ENCODE data around the gene ACTG2.
"Not testable (repeated sequence)": the region's sequence is repeated elsewhere in the genome, so short reads cannot be mapped to it uniquely, and the experiment has no call there.

Gene ACTG2

DNA sequence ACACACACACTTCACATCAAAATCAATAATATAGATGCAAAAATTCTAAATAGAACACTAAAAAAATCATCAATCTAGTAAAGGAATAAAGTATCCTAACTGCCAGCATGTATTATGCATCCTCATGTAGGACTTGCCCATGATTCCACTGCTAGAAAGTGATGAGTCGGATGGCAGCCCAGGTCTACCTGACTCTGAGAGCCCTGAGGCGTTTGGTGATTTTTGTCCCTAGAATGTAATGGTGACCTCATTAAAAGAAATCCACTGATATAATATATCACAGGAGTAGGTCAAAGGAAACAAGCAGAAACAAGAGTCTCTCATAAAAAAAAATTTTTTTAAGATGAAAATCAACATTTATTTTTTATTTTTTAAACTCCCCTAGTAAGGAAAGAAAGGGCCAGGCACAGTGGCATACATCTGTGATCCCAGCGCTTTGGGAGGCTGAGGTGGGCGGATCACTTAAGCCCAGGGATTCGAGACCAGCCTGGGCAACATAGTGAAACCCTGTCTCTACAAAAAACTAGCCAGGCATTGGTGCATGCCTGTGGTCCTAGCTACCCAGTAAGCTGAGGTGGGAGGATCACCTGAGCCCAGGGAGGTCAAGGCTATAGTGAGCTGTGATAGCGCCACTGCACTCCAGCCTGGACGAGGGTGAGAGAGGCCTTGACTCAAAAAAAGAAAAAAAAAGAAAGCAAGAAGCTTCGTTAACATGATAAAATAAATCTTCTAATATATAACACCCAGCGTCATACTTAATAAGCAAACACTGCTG lies 24.4 kb upstream of the ACTG2 start:
- Histone ChIP-seq H3K9ac (ENCODE audit: low read length in 5 of 5) (no peak overlapping the region), H3K27ac (ENCODE audit: low read depth, low read length) (no peak overlapping the region), H3K4me1 (ENCODE audit: control insufficient read depth in 5 of 5, insufficient read depth in 5 of 5, low read length in 5 of 5) (peaks cover 0 to 8% (median 8%) of the 10 kb centered on the region in 5 donors), H3K9me3 (ENCODE audit: control insufficient read depth in 5 of 5, low read length in 5 of 5) (no peaks in the 10 kb centered on the region), H3K36me3 (ENCODE audit: control insufficient read depth in 5 of 5, insufficient read depth in 5 of 5, low read length in 5 of 5) (peaks cover 23 to 40% (median 36%) of the 10 kb centered on the region in 5 donors), H3K27me3 (ENCODE audit: control insufficient read depth in 5 of 5, insufficient read depth in 4 of 5, low read length in 5 of 5) (no peaks in the 10 kb centered on the region), H3K4me3 (ENCODE audit: low read depth in 1 of 5, low read length in 5 of 5) (no peak overlapping the region)

DNA sequence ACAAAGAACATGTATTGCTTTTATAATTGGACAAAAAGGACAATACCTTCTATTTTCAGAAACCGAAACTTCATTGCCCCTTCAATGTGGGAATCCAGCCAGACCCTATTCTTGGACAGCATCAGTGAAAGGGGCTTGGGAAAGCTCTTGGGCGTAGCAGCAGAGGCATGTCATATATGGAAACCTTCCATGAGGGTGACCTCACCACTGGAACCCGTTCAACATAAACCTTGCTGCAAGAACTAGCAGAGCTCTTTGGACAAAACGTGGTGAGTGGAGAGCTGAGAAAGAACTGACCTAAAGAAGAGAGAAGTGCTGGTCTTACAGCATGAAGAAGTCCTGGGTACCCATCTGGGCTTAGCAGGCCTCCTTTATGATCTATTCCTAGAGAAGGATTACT lies 22.7 kb upstream of the ACTG2 start:
- Histone ChIP-seq H3K4me3 (ENCODE audit: low read depth in 1 of 5, low read length in 5 of 5) (no peak overlapping the region), H3K9me3 (ENCODE audit: control insufficient read depth in 5 of 5, low read length in 5 of 5) (no peaks in the 10 kb centered on the region), H3K4me1 (ENCODE audit: control insufficient read depth in 5 of 5, insufficient read depth in 5 of 5, low read length in 5 of 5) (peaks cover 0 to 8% (median 8%) of the 10 kb centered on the region in 5 donors), H3K27me3 (ENCODE audit: control insufficient read depth in 5 of 5, insufficient read depth in 4 of 5, low read length in 5 of 5) (no peaks in the 10 kb centered on the region), H3K27ac (ENCODE audit: low read depth, low read length) (no peak overlapping the region), H3K36me3 (ENCODE audit: control insufficient read depth in 5 of 5, insufficient read depth in 5 of 5, low read length in 5 of 5) (peaks cover 13 to 23% (median 21%) of the 10 kb centered on the region in 5 donors), H3K9ac (ENCODE audit: low read length in 5 of 5) (no peak overlapping the region)

DNA sequence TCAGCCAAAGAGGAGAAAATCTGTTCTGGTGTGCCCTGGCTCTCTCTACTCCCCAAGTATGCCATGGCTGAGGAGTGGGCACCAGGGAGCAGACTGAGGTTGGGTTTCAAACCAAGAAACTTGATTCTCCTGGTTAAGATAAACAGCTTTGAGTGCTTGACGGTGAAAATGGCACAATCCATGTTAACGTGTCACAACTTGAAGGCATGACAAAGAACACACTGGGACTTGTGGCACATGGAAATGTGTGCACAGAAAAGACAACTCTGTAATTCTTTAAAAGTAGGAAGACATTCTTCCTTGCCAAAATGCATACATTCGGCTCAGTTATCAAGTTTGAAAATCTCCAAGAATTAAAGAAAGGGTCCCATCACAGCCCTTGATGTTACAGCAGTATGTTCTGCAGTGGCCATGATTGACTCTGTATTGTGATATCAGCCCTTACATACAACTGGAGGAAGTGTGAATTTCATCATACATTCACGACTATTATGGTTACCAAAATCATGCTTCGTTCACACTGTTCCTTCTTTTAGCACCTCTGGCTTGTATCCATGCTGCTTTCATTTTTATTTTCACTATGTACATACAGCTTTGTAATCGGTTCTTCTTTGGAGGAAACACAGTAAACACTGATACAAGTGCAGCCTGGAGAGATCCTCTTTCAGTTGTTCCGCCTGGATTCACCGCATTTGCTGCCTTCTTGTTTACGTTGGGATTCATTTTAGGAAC lies 15.6 kb upstream of the ACTG2 start:
- H3K4me3 ChIP-seq (ENCODE audit: low read depth in 1 of 5, low read length in 5 of 5): no peak overlapping the region
- H3K9me3 ChIP-seq (ENCODE audit: control insufficient read depth in 5 of 5, low read length in 5 of 5): no peaks in the 10 kb centered on the region
- H3K4me1 ChIP-seq (ENCODE audit: control insufficient read depth in 5 of 5, insufficient read depth in 5 of 5, low read length in 5 of 5): no peaks in the 10 kb centered on the region
- peaks cover 0 to 3% (median 0%) of the 10 kb centered on the region in 5 donors for H3K36me3 ChIP-seq (ENCODE audit: control insufficient read depth in 5 of 5, insufficient read depth in 5 of 5, low read length in 5 of 5)
- no peak overlapping the region for H3K27ac ChIP-seq (ENCODE audit: low read depth, low read length)
- H3K27me3 ChIP-seq (ENCODE audit: control insufficient read depth in 5 of 5, insufficient read depth in 4 of 5, low read length in 5 of 5): no peaks in the 10 kb centered on the region
- H3K9ac ChIP-seq (ENCODE audit: low read length in 5 of 5): no peak overlapping the region

DNA sequence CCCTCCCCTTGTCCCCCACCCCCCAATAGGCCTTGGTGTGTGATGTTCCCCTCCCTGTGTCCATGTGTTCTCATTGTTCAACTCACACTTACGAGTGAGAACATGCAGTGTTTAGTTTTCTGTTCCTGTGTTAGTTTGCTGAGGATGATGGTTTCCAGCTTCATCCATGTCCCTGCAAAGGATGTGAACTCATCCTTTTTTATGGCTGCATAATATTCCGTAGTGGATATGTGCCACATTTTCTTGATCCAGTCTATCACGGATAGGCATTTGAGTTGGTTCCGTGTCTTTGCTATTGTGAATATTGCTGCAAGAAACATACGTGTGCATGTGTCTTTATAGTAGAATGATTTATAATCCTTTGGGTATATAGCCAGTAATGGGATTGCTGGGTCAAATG lies 14.8 kb upstream of the ACTG2 start:
- H3K27ac ChIP-seq (ENCODE audit: low read depth, low read length); H3K9ac ChIP-seq (ENCODE audit: low read length in 5 of 5); H3K36me3 ChIP-seq (ENCODE audit: control insufficient read depth in 5 of 5, insufficient read depth in 5 of 5, low read length in 5 of 5); H3K9me3 ChIP-seq (ENCODE audit: control insufficient read depth in 5 of 5, low read length in 5 of 5); H3K4me1 ChIP-seq (ENCODE audit: control insufficient read depth in 5 of 5, insufficient read depth in 5 of 5, low read length in 5 of 5); H3K4me3 ChIP-seq (ENCODE audit: low read depth in 1 of 5, low read length in 5 of 5); H3K27me3 ChIP-seq (ENCODE audit: control insufficient read depth in 5 of 5, insufficient read depth in 4 of 5, low read length in 5 of 5): not testable (repeated sequence)

DNA sequence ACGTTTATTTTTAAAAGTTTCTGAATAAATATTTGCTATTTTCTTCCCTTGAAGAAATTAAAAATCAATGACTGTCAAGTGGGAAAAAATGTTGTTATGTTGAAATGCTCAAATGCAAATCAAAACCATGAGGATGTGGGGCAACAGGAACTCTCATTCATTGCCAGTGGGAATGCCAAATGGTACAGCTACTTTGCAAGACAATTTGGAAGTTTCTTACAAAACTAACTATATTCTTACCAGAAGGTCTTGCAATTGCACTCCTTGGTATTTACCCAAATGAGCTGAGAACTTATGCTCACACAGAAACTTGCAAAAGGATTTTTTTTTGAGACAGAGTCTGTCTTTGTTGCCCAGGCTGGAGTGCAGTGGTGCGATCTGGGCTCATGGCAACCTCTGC lies 7.4 kb upstream of the ACTG2 start:
- no peaks in the 10 kb centered on the region for H3K36me3 ChIP-seq (ENCODE audit: control insufficient read depth in 5 of 5, insufficient read depth in 5 of 5, low read length in 5 of 5)
- H3K4me3 ChIP-seq (ENCODE audit: low read depth in 1 of 5, low read length in 5 of 5): no peak overlapping the region
- H3K27me3 ChIP-seq (ENCODE audit: control insufficient read depth in 5 of 5, insufficient read depth in 4 of 5, low read length in 5 of 5): peaks cover 0 to 3% (median 0%) of the 10 kb centered on the region in 5 donors
- no peaks in the 10 kb centered on the region for H3K4me1 ChIP-seq (ENCODE audit: control insufficient read depth in 5 of 5, insufficient read depth in 5 of 5, low read length in 5 of 5)
- H3K27ac ChIP-seq (ENCODE audit: low read depth, low read length): no peak overlapping the region
- H3K9ac ChIP-seq (ENCODE audit: low read length in 5 of 5): no peak overlapping the region
- no peaks in the 10 kb centered on the region for H3K9me3 ChIP-seq (ENCODE audit: control insufficient read depth in 5 of 5, low read length in 5 of 5)

DNA sequence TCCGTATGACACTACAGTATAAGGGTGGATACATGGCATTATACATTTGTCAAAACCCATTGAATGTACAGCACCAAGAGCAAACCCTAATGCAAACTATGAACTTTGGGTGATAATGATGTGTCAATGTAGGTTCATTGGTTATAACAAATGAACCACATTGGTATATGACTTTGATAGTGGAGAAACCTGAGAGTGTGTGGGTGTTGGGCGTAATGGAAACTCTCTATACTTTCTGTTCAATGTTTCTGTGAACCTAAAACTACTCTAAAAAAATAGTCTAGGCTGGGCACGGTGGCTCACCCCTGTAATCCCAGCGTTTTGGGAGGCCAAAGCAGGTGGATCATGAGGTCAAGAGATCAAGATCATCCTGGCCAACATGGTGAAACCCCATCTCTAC lies 6.5 kb upstream of the ACTG2 start:
- Histone ChIP-seq H3K9ac (ENCODE audit: low read length in 5 of 5) (no peak overlapping the region), H3K36me3 (ENCODE audit: control insufficient read depth in 5 of 5, insufficient read depth in 5 of 5, low read length in 5 of 5) (no peaks in the 10 kb centered on the region), H3K27ac (ENCODE audit: low read depth, low read length) (no peak overlapping the region), H3K9me3 (ENCODE audit: control insufficient read depth in 5 of 5, low read length in 5 of 5) (no peaks in the 10 kb centered on the region), H3K27me3 (ENCODE audit: control insufficient read depth in 5 of 5, insufficient read depth in 4 of 5, low read length in 5 of 5) (peaks cover 0 to 3% (median 0%) of the 10 kb centered on the region in 5 donors), H3K4me1 (ENCODE audit: control insufficient read depth in 5 of 5, insufficient read depth in 5 of 5, low read length in 5 of 5) (no peaks in the 10 kb centered on the region), H3K4me3 (ENCODE audit: low read depth in 1 of 5, low read length in 5 of 5) (no peak overlapping the region)

DNA sequence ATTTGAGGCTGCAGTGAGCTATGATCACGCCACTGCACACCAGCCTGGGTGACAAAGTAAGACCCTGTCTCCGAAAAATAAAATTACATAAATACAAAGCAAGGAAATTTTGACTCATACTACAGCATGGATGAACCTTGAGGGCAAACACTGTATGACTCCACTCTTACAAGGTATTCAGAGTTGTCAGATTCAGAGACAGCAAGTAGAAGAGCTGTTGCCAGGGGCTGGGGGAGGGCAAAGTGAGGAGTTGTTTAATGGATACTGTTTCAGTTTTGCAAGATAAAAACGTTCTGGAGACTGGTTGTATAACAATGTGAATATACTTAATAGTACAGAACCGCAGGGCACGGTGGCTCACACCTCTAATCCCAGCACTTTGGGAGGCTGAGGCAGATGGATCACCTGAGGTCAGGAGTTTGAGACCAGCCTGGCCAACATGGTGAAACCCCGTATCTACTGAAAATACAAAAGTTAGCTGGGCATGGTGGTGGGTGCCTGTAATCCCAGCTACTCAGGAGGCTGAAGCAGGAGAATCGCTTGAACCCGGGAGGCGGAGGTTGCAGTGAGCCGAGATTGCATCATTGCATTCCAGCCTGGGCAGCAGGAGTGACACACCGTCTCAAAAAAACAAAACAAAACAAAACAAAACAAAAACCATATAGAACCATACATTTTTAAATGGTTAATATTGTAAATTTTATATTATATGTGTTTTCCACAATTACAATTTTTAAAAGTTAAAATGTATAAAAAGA lies 5.0 kb upstream of the ACTG2 start:
- H3K4me3 ChIP-seq (ENCODE audit: low read depth in 1 of 5, low read length in 5 of 5); H3K36me3 ChIP-seq (ENCODE audit: control insufficient read depth in 5 of 5, insufficient read depth in 5 of 5, low read length in 5 of 5); H3K9ac ChIP-seq (ENCODE audit: low read length in 5 of 5); H3K27me3 ChIP-seq (ENCODE audit: control insufficient read depth in 5 of 5, insufficient read depth in 4 of 5, low read length in 5 of 5); H3K9me3 ChIP-seq (ENCODE audit: control insufficient read depth in 5 of 5, low read length in 5 of 5); H3K27ac ChIP-seq (ENCODE audit: low read depth, low read length); H3K4me1 ChIP-seq (ENCODE audit: control insufficient read depth in 5 of 5, insufficient read depth in 5 of 5, low read length in 5 of 5): not testable (repeated sequence)

DNA sequence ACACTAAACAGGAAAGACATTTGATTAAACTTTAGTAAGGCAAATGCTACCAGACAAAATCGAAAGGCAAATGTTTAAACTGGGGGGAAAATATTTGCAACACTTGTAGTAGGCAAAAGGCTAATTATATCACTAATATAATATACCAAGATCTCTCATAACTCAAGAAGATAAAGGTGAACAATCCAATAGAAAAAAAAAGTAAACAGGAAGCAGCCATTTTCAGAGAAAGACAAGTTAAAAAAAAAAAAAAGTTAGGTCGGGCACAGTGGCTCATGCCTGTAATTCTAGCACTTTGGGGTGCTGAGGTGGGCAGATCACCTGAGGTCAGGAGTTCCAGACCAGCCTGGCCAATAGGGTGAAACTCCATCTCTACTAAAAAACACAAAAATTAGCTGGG lies 4.4 kb upstream of the ACTG2 start:
- H3K9me3 ChIP-seq (ENCODE audit: control insufficient read depth in 5 of 5, low read length in 5 of 5): no peaks in the 10 kb centered on the region
- H3K4me1 ChIP-seq (ENCODE audit: control insufficient read depth in 5 of 5, insufficient read depth in 5 of 5, low read length in 5 of 5): no peaks in the 10 kb centered on the region
- peaks cover 0 to 3% (median 0%) of the 10 kb centered on the region in 5 donors for H3K27me3 ChIP-seq (ENCODE audit: control insufficient read depth in 5 of 5, insufficient read depth in 4 of 5, low read length in 5 of 5)
- H3K9ac ChIP-seq (ENCODE audit: low read length in 5 of 5): no peak overlapping the region
- no peak overlapping the region for H3K4me3 ChIP-seq (ENCODE audit: low read depth in 1 of 5, low read length in 5 of 5)
- no peak overlapping the region for H3K27ac ChIP-seq (ENCODE audit: low read depth, low read length)
- no peaks in the 10 kb centered on the region for H3K36me3 ChIP-seq (ENCODE audit: control insufficient read depth in 5 of 5, insufficient read depth in 5 of 5, low read length in 5 of 5)

DNA sequence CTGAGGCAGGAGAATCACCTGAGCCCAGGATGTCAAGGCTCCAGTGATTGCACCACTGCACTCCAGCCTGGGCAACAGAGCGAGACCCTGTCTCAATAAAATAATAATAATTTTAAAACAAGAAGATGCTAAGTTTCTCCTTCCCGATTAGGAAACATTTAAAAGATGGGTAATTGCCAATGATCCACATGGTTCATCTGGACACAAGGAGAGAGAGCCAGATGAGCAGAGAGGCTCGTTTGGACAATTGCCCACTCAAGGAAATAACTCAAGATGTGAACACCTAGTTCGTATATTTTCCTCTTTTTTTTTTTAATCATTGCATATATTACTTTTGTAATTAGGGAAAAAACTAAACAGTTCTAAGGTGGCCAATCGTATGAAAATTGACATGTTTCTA lies 3.6 kb upstream of the ACTG2 start:
- Histone ChIP-seq H3K9me3 (ENCODE audit: control insufficient read depth in 5 of 5, low read length in 5 of 5) (no peaks in the 10 kb centered on the region), H3K36me3 (ENCODE audit: control insufficient read depth in 5 of 5, insufficient read depth in 5 of 5, low read length in 5 of 5) (no peaks in the 10 kb centered on the region), H3K4me3 (ENCODE audit: low read depth in 1 of 5, low read length in 5 of 5) (no peak overlapping the region), H3K27me3 (ENCODE audit: control insufficient read depth in 5 of 5, insufficient read depth in 4 of 5, low read length in 5 of 5) (peaks cover 0 to 3% (median 0%) of the 10 kb centered on the region in 5 donors), H3K9ac (ENCODE audit: low read length in 5 of 5) (no peak overlapping the region), H3K27ac (ENCODE audit: low read depth, low read length) (no peak overlapping the region), H3K4me1 (ENCODE audit: control insufficient read depth in 5 of 5, insufficient read depth in 5 of 5, low read length in 5 of 5) (no peaks in the 10 kb centered on the region)

Data from subcutaneous abdominal adipose tissue (tissue), 5 donors.